H1 (cell line): ENCODE measurements around the gene TERC. TPM values are rescaled to one million over a fixed set of nuclear protein-coding genes. Genes with fewer than 3 reads are reported as not detected.

ENCODE experiments used
- CTCF ChIA-PET: fragments of 300-600 bp; sonication (Branson Sonifier 250); formaldehyde crosslinking; loops from one replicate; lab custom pipeline; 2021; ENCODE audit not compliant: partially characterized antibody; lab: Charles Lee
- POLR2A ChIA-PET: fragments of 300-600 bp; sonication (Branson Sonifier 250); formaldehyde crosslinking; loops from one replicate; lab custom pipeline; 2021; ENCODE audit warnings: inconsistent platforms; ENCODE audit not compliant: partially characterized antibody; lab: Charles Lee
- DNase-seq, 2 experiments: peaks; one replicate each; pipeline versions ENCODE4 v3.0.0 to v3.0.0-alpha.2; 2010 to 2022; ENCODE audit warnings: low spot score in 2 of 2, low read depth in 1 of 2, mixed read lengths in 1 of 2
- FAIRE-seq: peaks from 2 replicates; lab custom pipeline; 2011; peaks lifted over from hg19 to GRCh38; lab: Jason Lieb, UNC
- H2AFZ ChIP-seq: 2 replicates; pipeline ENCODE4 v1.8.1; 2012; ENCODE audit warnings: low read length, inconsistent platforms
- H2AK5ac ChIP-seq: 2 replicates; pipeline ENCODE4 v1.6.1; 2013; ENCODE audit warnings: low read depth, low read length
- H2BK120ac ChIP-seq: replicated peaks from 2 replicates; pipeline ENCODE3; 2013; ENCODE audit warnings: low read depth, low read length, inconsistent platforms
- H2BK12ac ChIP-seq: 2 replicates; pipeline ENCODE4 v1.6.1; 2013; ENCODE audit warnings: low read depth, low read length
- H2BK15ac ChIP-seq: 2 replicates; pipeline ENCODE4 v1.6.1; 2013; ENCODE audit warnings: low read length
- H2BK20ac ChIP-seq: 2 replicates; pipeline ENCODE4 v1.6.1; 2013; ENCODE audit warnings: low read length
- H2BK5ac ChIP-seq: 2 replicates; pipeline ENCODE4 v1.6.1; 2013; ENCODE audit warnings: low read depth, low read length
- H3K14ac ChIP-seq: 2 replicates; pipeline ENCODE4 v1.6.1; 2013; ENCODE audit warnings: inconsistent platforms; ENCODE audit not compliant: insufficient read length
- H3K18ac ChIP-seq: 2 replicates; pipeline ENCODE4 v1.6.1; 2013; ENCODE audit warnings: low read length; ENCODE audit errors: extremely low read depth
- H3K23ac ChIP-seq: 2 replicates; pipeline ENCODE4 v1.6.1; 2013; ENCODE audit warnings: inconsistent platforms; ENCODE audit not compliant: insufficient read length
- H3K23me2 ChIP-seq: 2 replicates; pipeline ENCODE4 v1.6.1; 2013; ENCODE audit warnings: low read depth, low read length
- H3K27ac ChIP-seq: 2 replicates; pipeline ENCODE4 v1.6.1; 2011; ENCODE audit warnings: low read depth, low read length, inconsistent platforms
- H3K27me3 ChIP-seq, 4 experiments: replicated peaks in 1 of 4; 1 replicate in 1 of 4; 2 replicates in 3 of 4; pipeline versions ENCODE4 v1.6.1 to v1.8.1; 2011 to 2013; ENCODE audit warnings: low read length in 3 of 4, mild to moderate bottlenecking in 3 of 4, inconsistent platforms in 2 of 4, mixed read lengths in 2 of 4, moderate library complexity in 1 of 4; ENCODE audit not compliant: control insufficient read depth in 3 of 4, insufficient read depth in 3 of 4; ENCODE audit errors: extremely low read depth in 1 of 4
- H3K36me3 ChIP-seq, 4 experiments: 2 replicates each; pipeline versions ENCODE4 v1.6.1 to v1.8.1; 2011 to 2013; ENCODE audit warnings: mild to moderate bottlenecking in 4 of 4, low read length in 3 of 4, moderate library complexity in 2 of 4, control low read depth in 1 of 4, inconsistent platforms in 1 of 4; ENCODE audit not compliant: insufficient read depth in 4 of 4, control insufficient read depth in 2 of 4
- H3K4ac ChIP-seq: replicated peaks from 2 replicates; pipeline ENCODE3; 2013; ENCODE audit warnings: low read length, low read depth, mixed read lengths, inconsistent platforms; ENCODE audit not compliant: insufficient read length
- H3K4me1 ChIP-seq, 4 experiments: replicated peaks in 1 of 4; 1 replicate in 1 of 4; 2 replicates in 3 of 4; pipeline versions ENCODE4 v1.6.1 to v1.8.1; 2011 to 2013; ENCODE audit warnings: low read length in 3 of 4, inconsistent platforms in 2 of 4, mixed read lengths in 1 of 4; ENCODE audit not compliant: insufficient read depth in 4 of 4, control insufficient read depth in 3 of 4
- H3K4me2 ChIP-seq, 2 experiments: 2 replicates each; pipeline versions ENCODE4 v1.6.1 to v1.8.1; 2011 to 2013; ENCODE audit warnings: low read depth in 2 of 2, low read length in 2 of 2, control low read depth in 1 of 2, inconsistent platforms in 1 of 2, mild to moderate bottlenecking in 1 of 2; ENCODE audit not compliant: insufficient read depth in 1 of 2
- H3K4me3 ChIP-seq, 4 experiments: fragments of 200-600, 300-600 bp in 1 of 4; sonication (generic), shearing (Covaris generic), sonication (Bioruptor Twin) in 1 of 4; 2 replicates each; pipeline versions ENCODE4 v1.5.1 to v1.8.1; 2011 to 2016; ENCODE audit warnings: low read length in 4 of 4, low read depth in 3 of 4, control low read depth in 2 of 4, inconsistent platforms in 2 of 4, mild to moderate bottlenecking in 2 of 4, mixed read lengths in 1 of 4, moderate library complexity in 1 of 4; ENCODE audit not compliant: insufficient read depth in 2 of 4; ENCODE audit errors: extremely low read depth in 1 of 4
- H3K56ac ChIP-seq: replicated peaks from 2 replicates; pipeline ENCODE3; 2013; ENCODE audit warnings: low read depth, mild to moderate bottlenecking, mixed read lengths, low read length, inconsistent platforms; ENCODE audit not compliant: insufficient read length
- H3K79me1 ChIP-seq: 2 replicates; pipeline ENCODE4 v1.6.1; 2013; ENCODE audit warnings: low read depth, low read length, control low read depth
- H3K79me2 ChIP-seq, 2 experiments: 2 replicates each; pipeline versions ENCODE4 v1.6.1 to v1.8.1; 2012 to 2013; ENCODE audit warnings: low read length in 2 of 2, mild to moderate bottlenecking in 2 of 2, inconsistent platforms in 1 of 2; ENCODE audit not compliant: insufficient read depth in 2 of 2, control insufficient read depth in 1 of 2
- H3K9ac ChIP-seq, 4 experiments: replicated peaks in 1 of 4; 1 replicate in 1 of 4; 2 replicates in 3 of 4; pipeline versions ENCODE4 v1.6.1 to v1.8.1; 2011 to 2013; ENCODE audit warnings: low read depth in 3 of 4, low read length in 3 of 4, control low read depth in 2 of 4, mild to moderate bottlenecking in 2 of 4, moderate library complexity in 2 of 4, inconsistent platforms in 1 of 4; ENCODE audit errors: extremely low read depth in 1 of 4
- H3K9me3 ChIP-seq, 2 experiments: 2 replicates each; pipeline versions ENCODE4 v1.6.1 to v1.8.1; 2012 to 2013; ENCODE audit warnings: mild to moderate bottlenecking in 2 of 2, moderate library complexity in 2 of 2, control low read depth in 1 of 2, inconsistent platforms in 1 of 2, low read depth in 1 of 2, low read length in 1 of 2, mixed read lengths in 1 of 2; ENCODE audit not compliant: insufficient read depth in 2 of 2
- H4K20me1 ChIP-seq, 2 experiments: replicated peaks in 1 of 2; 2 replicates each; pipeline versions ENCODE3 to v1.8.1; 2011 to 2013; ENCODE audit warnings: inconsistent platforms in 2 of 2, low read length in 2 of 2, mild to moderate bottlenecking in 1 of 2; ENCODE audit not compliant: insufficient read depth in 2 of 2, control insufficient read depth in 1 of 2
- H4K5ac ChIP-seq: 2 replicates; pipeline ENCODE4 v1.6.1; 2013; ENCODE audit warnings: low read length, low read depth, mixed read lengths, inconsistent platforms; ENCODE audit not compliant: insufficient read length
- H4K8ac ChIP-seq: 2 replicates; pipeline ENCODE4 v1.8.0; 2013; ENCODE audit warnings: mild to moderate bottlenecking, moderate library complexity, low read length, inconsistent platforms; ENCODE audit not compliant: insufficient read depth; ENCODE audit errors: extremely low read depth
- H4K91ac ChIP-seq: replicated peaks from 2 replicates; pipeline ENCODE3; 2013; ENCODE audit warnings: low read length, mixed read lengths, inconsistent platforms; ENCODE audit not compliant: insufficient read length
- EP300 ChIP-seq, 2 experiments: IDR thresholded peaks; 1 replicate in 1 of 2; 2 replicates in 1 of 2; pipeline ENCODE4 v1.6.1; 2011 to 2012; ENCODE audit warnings: low read depth in 2 of 2, low read length in 2 of 2, mild to moderate bottlenecking in 2 of 2, borderline replicate concordance in 1 of 2, inconsistent platforms in 1 of 2, moderate library complexity in 1 of 2
- JUND ChIP-seq: IDR thresholded peaks from 2 replicates; pipeline ENCODE4 v1.6.1; 2011; ENCODE audit warnings: mild to moderate bottlenecking, improper control_type of control experiment, low read length
- KDM5A ChIP-seq: fragments of 200-600 bp; IDR thresholded peaks from 2 replicates; pipeline ENCODE4 v1.7.1; 2012; ENCODE audit warnings: mild to moderate bottlenecking, low read length, inconsistent platforms, mixed read lengths
- MAFK ChIP-seq: IDR thresholded peaks from 2 replicates; pipeline ENCODE4 v1.6.1; 2012; ENCODE audit warnings: low read depth, mild to moderate bottlenecking, improper control_type of control experiment, low read length
- POLR2AphosphoS5 ChIP-seq: IDR thresholded peaks from 2 replicates; pipeline ENCODE4 v1.6.1; 2011; ENCODE audit warnings: low read depth, low read length
- RAD21 ChIP-seq, 2 experiments: IDR thresholded peaks in 1 of 2; conservative IDR thresholded peaks in 1 of 2; 2 replicates each; pipeline ENCODE4 v1.6.1; 2011; ENCODE audit warnings: low read depth in 2 of 2, low read length in 2 of 2, improper control_type of control experiment in 1 of 2, inconsistent platforms in 1 of 2, mild to moderate bottlenecking in 1 of 2, moderate library complexity in 1 of 2
- SIN3A ChIP-seq, 2 experiments: IDR thresholded peaks in 1 of 2; conservative IDR thresholded peaks in 1 of 2; 2 replicates each; pipeline ENCODE4 v1.6.1; 2011 to 2012; ENCODE audit warnings: low read length in 2 of 2, improper control_type of control experiment in 1 of 2, low read depth in 1 of 2, mild to moderate bottlenecking in 1 of 2
- SP4 ChIP-seq: IDR thresholded peaks from 2 replicates; pipeline ENCODE4 v1.6.1; 2012; ENCODE audit warnings: low read length, inconsistent platforms
- SRF ChIP-seq: IDR thresholded peaks from 2 replicates; pipeline ENCODE4 v1.6.1; 2011; ENCODE audit warnings: mild to moderate bottlenecking, low read depth, low read length, moderate library complexity
- TAF1 ChIP-seq: IDR thresholded peaks from 2 replicates; pipeline ENCODE4 v1.6.1; 2011; ENCODE audit warnings: mild to moderate bottlenecking, low read depth, low read length
- ZNF274 ChIP-seq: IDR thresholded peaks from 2 replicates; pipeline ENCODE4 v1.7.0; 2012; ENCODE audit warnings: low read length, borderline replicate concordance; ENCODE audit errors: extremely low read depth
- WGBS, 2 experiments: shearing (Covaris generic) in 1 of 2; methylation state at CpG; one replicate each; pipeline versions ENCODE4 v1.1.6 to v1.1.7; 2013 to 2015; ENCODE audit warnings: low lambda C conversion rate in 2 of 2, mixed read lengths in 2 of 2, inconsistent platforms in 1 of 2, low coverage in 1 of 2, missing lambda C conversion rate in 1 of 2; ENCODE audit not compliant: insufficient replicate concordance in 2 of 2, insufficient coverage in 1 of 2, insufficient read length in 1 of 2; ENCODE audit errors: extremely low coverage in 1 of 2, missing lambda C conversion rate in 1 of 2; 5-methylcytosine and 5-hydroxymethylcytosine counted together
- polyA plus RNA-seq, 7 experiments: library from polyadenylated mRNA; depleted of rRNA in 3 of 7; stranded (reverse) in 5 of 7; unstranded in 2 of 7; fragments of >200 nt in 5 of 7; fragments of 200-250 nt in 2 of 7; gene quantifications; 1 replicate in 5 of 7; 2 replicates in 1 of 7; 4 replicates in 1 of 7; pipeline versions ENCODE4 v1.2.1 to v1.2.3, GENCODE V29; 2011 to 2013; ENCODE audit warnings: missing spikeins in 2 of 7, mixed read lengths in 2 of 7
- total RNA-seq: library from RNA; stranded (reverse); fragmentation: NEBNext Ultra II Directional; extraction: Animal tissue kit (Norgen Biotek cat#: 25700); gene quantifications from 2 replicates; pipeline ENCODE4 v1.2.1, GENCODE V29; 2021
- TF ChIP-seq, protein P1 (sequence below), 3 experiments: IDR thresholded peaks; 1 replicate in 2 of 3; 2 replicates in 1 of 3; pipeline versions ENCODE4 v1.5.1 to v1.6.1; 2011; ENCODE audit warnings: low read length in 3 of 3, mild to moderate bottlenecking in 3 of 3, inconsistent platforms in 2 of 3, low read depth in 1 of 3, moderate library complexity in 1 of 3; ENCODE audit not compliant: insufficient read depth in 1 of 3; ENCODE audit errors: control extremely low read depth in 1 of 3

TERC gene
- total and polyA plus RNA-seq, 2 of the 8 experiments (the other 6 are each of a cell fraction or from before 2014, with no cell fraction given): 2.3 to 17.0 TPM

GRCh38 chr3:169751875-169752274, 13.0 kb downstream of the TERC start:
- FAIRE-seq: no peak
- POLR2A ChIA-PET: no interaction called here
- CTCF ChIA-PET: interaction anchor here (0.7 kb wide), 2 partner anchors 8 to 10 kb away, joined by 3 to 5 read pairs; no protein-coding TSS in a partner anchor

More at GRCh38 chr3:169751875-169752274, 13.0 kb downstream of the TERC start:
- no peak overlapping the region for H4K8ac ChIP-seq
- H4K20me1 ChIP-seq: no peaks in the 10 kb centered on the region
- H3K23me2 ChIP-seq: no peaks in the 10 kb centered on the region
- no peak overlapping the region for H2BK12ac ChIP-seq
- H3K36me3 ChIP-seq: no peaks in the 10 kb centered on the region
- no peak overlapping the region for H2BK15ac ChIP-seq
- H2BK20ac ChIP-seq: no peak overlapping the region
- H3K4me1 ChIP-seq: no peaks in the 10 kb centered on the region
- H2BK120ac ChIP-seq: no peak overlapping the region
- TF ChIP-seq MAFK (no peak), JUND (no peak), SP4 (no peak), SIN3A (conservative IDR thresholded peaks at IDR 0.05 in 1 of 2, IDR thresholded peaks at IDR 0.05 in 1 of 2; ENCODE audit: low read depth in 1 of 2, low read length in 2 of 2) (no peak), SRF (no peak), EP300 (IDR thresholded peaks at IDR 0.05; ENCODE audit: borderline replicate concordance in 1 of 2, low read depth in 2 of 2, low read length in 2 of 2) (no peak), TAF1 (no peak), ZNF274 (no peak), KDM5A (no peak), RAD21 (IDR thresholded peaks at IDR 0.05 in 1 of 2, conservative IDR thresholded peaks at IDR 0.05 in 1 of 2; ENCODE audit: low read depth in 2 of 2, low read length in 2 of 2) (no peak), POLR2AphosphoS5 (no peak)
- TF ChIP-seq, protein P1, sequence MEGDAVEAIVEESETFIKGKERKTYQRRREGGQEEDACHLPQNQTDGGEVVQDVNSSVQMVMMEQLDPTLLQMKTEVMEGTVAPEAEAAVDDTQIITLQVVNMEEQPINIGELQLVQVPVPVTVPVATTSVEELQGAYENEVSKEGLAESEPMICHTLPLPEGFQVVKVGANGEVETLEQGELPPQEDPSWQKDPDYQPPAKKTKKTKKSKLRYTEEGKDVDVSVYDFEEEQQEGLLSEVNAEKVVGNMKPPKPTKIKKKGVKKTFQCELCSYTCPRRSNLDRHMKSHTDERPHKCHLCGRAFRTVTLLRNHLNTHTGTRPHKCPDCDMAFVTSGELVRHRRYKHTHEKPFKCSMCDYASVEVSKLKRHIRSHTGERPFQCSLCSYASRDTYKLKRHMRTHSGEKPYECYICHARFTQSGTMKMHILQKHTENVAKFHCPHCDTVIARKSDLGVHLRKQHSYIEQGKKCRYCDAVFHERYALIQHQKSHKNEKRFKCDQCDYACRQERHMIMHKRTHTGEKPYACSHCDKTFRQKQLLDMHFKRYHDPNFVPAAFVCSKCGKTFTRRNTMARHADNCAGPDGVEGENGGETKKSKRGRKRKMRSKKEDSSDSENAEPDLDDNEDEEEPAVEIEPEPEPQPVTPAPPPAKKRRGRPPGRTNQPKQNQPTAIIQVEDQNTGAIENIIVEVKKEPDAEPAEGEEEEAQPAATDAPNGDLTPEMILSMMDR (IDR thresholded peaks at IDR 0.05; ENCODE audit: control extremely low read depth in 1 of 3, insufficient read depth in 1 of 3, low read depth in 1 of 3, low read length in 3 of 3): no peak
- no peak overlapping the region for H3K18ac ChIP-seq
- H4K91ac ChIP-seq: no peak overlapping the region
- H3K4me2 ChIP-seq: no peak overlapping the region
- no peaks in the 10 kb centered on the region for H3K9me3 ChIP-seq
- no peak for DNase-seq
- no peak overlapping the region for H3K23ac ChIP-seq
- H3K79me1 ChIP-seq: no peaks in the 10 kb centered on the region
- no peak overlapping the region for H2AK5ac ChIP-seq
- 93 to 100% methylated on average over 2 of the region's 2 CpGs for WGBS, 2 experiments
- H3K4ac ChIP-seq: no peak overlapping the region
- no peak overlapping the region for H3K9ac ChIP-seq
- H3K27ac ChIP-seq: no peak overlapping the region
- H2BK5ac ChIP-seq: no peak overlapping the region
- no peak overlapping the region for H3K56ac ChIP-seq
- H2AFZ ChIP-seq: no peak overlapping the region
- peaks cover 0 to 1% (median 0%) of the 10 kb centered on the region in 4 experiments; a peak in 1 of 7 replicates for H3K27me3 ChIP-seq
- H3K14ac ChIP-seq: no peak overlapping the region
- H4K5ac ChIP-seq: no peak overlapping the region
- H3K79me2 ChIP-seq: no peaks in the 10 kb centered on the region
- no peak overlapping the region for H3K4me3 ChIP-seq
